Measurements from ENCODE around the gene CHRND.

The CHRND gene

GRCh38 chr2:232505856-232506255 lies 20.1 kb upstream of the CHRND start:
- TF ChIP-seq CTCF (IDR thresholded peaks at IDR 0.05; ENCODE audit: low read depth, low read length, missing control alignments), result no peak
- H3K4me3 ChIP-seq (ENCODE audit: low read depth, low read length), result no peak overlapping the region
- DNase-seq (ENCODE audit: low read depth), result no peak

GRCh38 chr2:232506709-232507108 lies 19.3 kb upstream of the CHRND start:
- no peak overlapping the region for H3K4me3 ChIP-seq (ENCODE audit: low read depth, low read length)
- no peak for DNase-seq (ENCODE audit: low read depth)
- no peak for TF ChIP-seq CTCF (IDR thresholded peaks at IDR 0.05; ENCODE audit: low read depth, low read length, missing control alignments)

- no peak overlapping the region for H3K4me3 ChIP-seq (ENCODE audit: low read depth, low read length)
- TF ChIP-seq CTCF (IDR thresholded peaks at IDR 0.05; ENCODE audit: low read depth, low read length, missing control alignments), result no peak
- no peak for DNase-seq (ENCODE audit: low read depth)
Measured at GRCh38 chr2:232508251-232508650, 17.7 kb upstream of the CHRND start.

GRCh38 chr2:232511336-232511890 lies 14.5 kb upstream of the CHRND start:
- no peak for DNase-seq (ENCODE audit: low read depth)
- no peak overlapping the region for H3K4me3 ChIP-seq (ENCODE audit: low read depth, low read length)
- no peak for TF ChIP-seq CTCF (IDR thresholded peaks at IDR 0.05; ENCODE audit: low read depth, low read length, missing control alignments)

GRCh38 chr2:232512602-232513001 lies 13.4 kb upstream of the CHRND start:
- no peak for DNase-seq (ENCODE audit: low read depth)
- H3K4me3 ChIP-seq (ENCODE audit: low read depth, low read length), result no peak overlapping the region
- no peak for TF ChIP-seq CTCF (IDR thresholded peaks at IDR 0.05; ENCODE audit: low read depth, low read length, missing control alignments)

GRCh38 chr2:232513353-232513752 lies 12.6 kb upstream of the CHRND start:
- no peak for DNase-seq (ENCODE audit: low read depth)
- H3K4me3 ChIP-seq (ENCODE audit: low read depth, low read length), result no peak overlapping the region
- no peak for TF ChIP-seq CTCF (IDR thresholded peaks at IDR 0.05; ENCODE audit: low read depth, low read length, missing control alignments)

- no peak overlapping the region for H3K4me3 ChIP-seq (ENCODE audit: low read depth, low read length)
- no peak for DNase-seq (ENCODE audit: low read depth)
- TF ChIP-seq CTCF (IDR thresholded peaks at IDR 0.05; ENCODE audit: low read depth, low read length, missing control alignments), result no peak
Measured at GRCh38 chr2:232515639-232516038, 10.3 kb upstream of the CHRND start.

Data from GM12864 (cell line).